Measurements from ENCODE around the gene PRSS1.

GRCh38 chr7:142740786-142741185 is 8.5 kb upstream of the PRSS1 start:
- TF ChIP-seq EP300 (IDR thresholded peaks at IDR 0.05) = no peak
- no peak for TF ChIP-seq CTCF (IDR thresholded peaks at IDR 0.05)
- no peak for TF ChIP-seq POLR2A (IDR thresholded peaks at IDR 0.05)

Measured in upper lobe of left lung (tissue), 4 donors.